Left ventricle myocardium superior (tissue), 1 donor: ENCODE measurements around the gene HEXD. TPM values are rescaled to one million over a fixed set of nuclear protein-coding genes. Genes with fewer than 3 reads are reported as not detected.

Source experiments
- total RNA-seq: library from RNA; stranded (reverse); fragmentation: NEBNext Ultra II Directional; extraction: Animal tissue kit (Norgen Biotek cat#: 25700); gene quantifications from one replicate; pipeline ENCODE4 v1.2.1, GENCODE V29; 2021
- donor health status: DM: no; HTN: yes; CAD: no; lungs with severe emphysema.

HEXD gene
- total RNA-seq, 1 donor from 2014 or later = 18.6 TPM

Other genes starting within 250 kb of the HEXD start
- gene CCDC57, start 205.5 kb upstream of the HEXD start, total RNA-seq = 8.1 TPM
- gene SLC16A3, start 189.3 kb upstream of the HEXD start, total RNA-seq = 7.8 TPM
- 64.4 TPM for gene CSNK1D, start 144.6 kb upstream of the HEXD start, total RNA-seq
- 0.64 TPM for gene CD7, start 100.7 kb upstream of the HEXD start, total RNA-seq
- gene SECTM1, start 84.6 kb upstream of the HEXD start, total RNA-seq = 5.5 TPM
- gene TEX19, start 59.1 kb upstream of the HEXD start, total RNA-seq = not detected
- 2.1 TPM for gene UTS2R, start 46.6 kb upstream of the HEXD start, total RNA-seq
- 28.5 TPM for gene OGFOD3, start 239 bp downstream of the HEXD start, total RNA-seq
- 30.8 TPM for gene CYBC1, start 32.4 kb downstream of the HEXD start, total RNA-seq
- 90.4 TPM for gene NARF, start 40.4 kb downstream of the HEXD start, total RNA-seq
- 41.5 TPM for gene FOXK2, start 101.4 kb downstream of the HEXD start, total RNA-seq
- 37.3 TPM for gene WDR45B, start 230.1 kb downstream of the HEXD start, total RNA-seq